ENCODE results near the gene SSNA1. TPM values are rescaled to one million over a fixed set of nuclear protein-coding genes. Genes with fewer than 3 reads are reported as not detected.
A peak's percentile ranks its signal among the peaks of the same experiment; 100 is the strongest.

Gene SSNA1
- total and polyA plus RNA-seq, 9 of the 15 experiments (the other 6 are each of a cell fraction or from before 2014, with no cell fraction given), result 1.9 to 130 (median 57.1) TPM

DNA sequence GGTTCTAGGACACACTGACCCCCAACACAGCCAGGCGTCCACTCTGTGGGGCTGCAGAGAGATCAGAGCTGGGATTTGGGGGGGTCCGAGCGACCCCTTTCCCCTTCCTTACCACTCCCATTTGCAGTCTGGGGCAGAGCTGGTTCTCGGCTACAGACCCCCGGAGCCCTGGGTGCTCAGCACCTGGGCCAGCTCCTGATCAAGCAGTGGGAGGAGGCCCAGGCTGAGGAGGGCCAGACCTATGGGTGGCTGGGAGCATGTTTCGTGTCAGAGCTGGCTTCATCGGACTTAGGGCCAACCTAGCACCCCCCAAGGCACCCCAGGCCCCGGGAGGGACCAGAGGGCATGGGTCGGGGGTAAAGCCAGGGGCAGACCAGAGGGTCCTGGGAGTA, 42.0 kb upstream of the SSNA1 start (continued):
- TF ChIP-seq REST (IDR thresholded peaks at IDR 0.05; ENCODE audit: borderline replicate concordance) (peak; percentile 78), REST (CRISPR knock-in tag; IDR thresholded peaks at IDR 0.05; ENCODE audit: low read depth) (no peak), ZNF23 (CRISPR knock-in tag; IDR thresholded peaks at IDR 0.05) (no peak), MIER1 (IDR thresholded peaks at IDR 0.05; ENCODE audit: low read depth) (peak; percentile 53; the same call in 1 of the 2 replicates), GATAD2B (IDR thresholded peaks at IDR 0.05; ENCODE audit: borderline replicate concordance) (no peak), PML (IDR thresholded peaks at IDR 0.05; ENCODE audit: low read length) (no peak), POLR2AphosphoS5 (IDR thresholded peaks at IDR 0.05; ENCODE audit: control insufficient read depth, insufficient read depth, low read depth, low read length) (no peak), RFX1 (IDR thresholded peaks at IDR 0.05) (no peak), TFAM (CRISPR knock-in tag; conservative IDR thresholded peaks at IDR 0.05) (no peak), ZNF384 (IDR thresholded peaks at IDR 0.05; ENCODE audit: low read depth, low read length) (no peak)
- TF ChIP-seq, protein P1, sequence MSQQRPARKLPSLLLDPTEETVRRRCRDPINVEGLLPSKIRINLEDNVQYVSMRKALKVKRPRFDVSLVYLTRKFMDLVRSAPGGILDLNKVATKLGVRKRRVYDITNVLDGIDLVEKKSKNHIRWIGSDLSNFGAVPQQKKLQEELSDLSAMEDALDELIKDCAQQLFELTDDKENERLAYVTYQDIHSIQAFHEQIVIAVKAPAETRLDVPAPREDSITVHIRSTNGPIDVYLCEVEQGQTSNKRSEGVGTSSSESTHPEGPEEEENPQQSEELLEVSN (IDR thresholded peaks at IDR 0.05; ENCODE audit: borderline replicate concordance in 1 of 2, extremely low read depth in 1 of 2, insufficient read depth in 1 of 2, insufficient read length in 1 of 2, low read depth in 1 of 2, low read length in 1 of 2, poor library complexity in 1 of 2, severe bottlenecking in 1 of 2), result no peak
- TF ChIP-seq, protein P2, sequence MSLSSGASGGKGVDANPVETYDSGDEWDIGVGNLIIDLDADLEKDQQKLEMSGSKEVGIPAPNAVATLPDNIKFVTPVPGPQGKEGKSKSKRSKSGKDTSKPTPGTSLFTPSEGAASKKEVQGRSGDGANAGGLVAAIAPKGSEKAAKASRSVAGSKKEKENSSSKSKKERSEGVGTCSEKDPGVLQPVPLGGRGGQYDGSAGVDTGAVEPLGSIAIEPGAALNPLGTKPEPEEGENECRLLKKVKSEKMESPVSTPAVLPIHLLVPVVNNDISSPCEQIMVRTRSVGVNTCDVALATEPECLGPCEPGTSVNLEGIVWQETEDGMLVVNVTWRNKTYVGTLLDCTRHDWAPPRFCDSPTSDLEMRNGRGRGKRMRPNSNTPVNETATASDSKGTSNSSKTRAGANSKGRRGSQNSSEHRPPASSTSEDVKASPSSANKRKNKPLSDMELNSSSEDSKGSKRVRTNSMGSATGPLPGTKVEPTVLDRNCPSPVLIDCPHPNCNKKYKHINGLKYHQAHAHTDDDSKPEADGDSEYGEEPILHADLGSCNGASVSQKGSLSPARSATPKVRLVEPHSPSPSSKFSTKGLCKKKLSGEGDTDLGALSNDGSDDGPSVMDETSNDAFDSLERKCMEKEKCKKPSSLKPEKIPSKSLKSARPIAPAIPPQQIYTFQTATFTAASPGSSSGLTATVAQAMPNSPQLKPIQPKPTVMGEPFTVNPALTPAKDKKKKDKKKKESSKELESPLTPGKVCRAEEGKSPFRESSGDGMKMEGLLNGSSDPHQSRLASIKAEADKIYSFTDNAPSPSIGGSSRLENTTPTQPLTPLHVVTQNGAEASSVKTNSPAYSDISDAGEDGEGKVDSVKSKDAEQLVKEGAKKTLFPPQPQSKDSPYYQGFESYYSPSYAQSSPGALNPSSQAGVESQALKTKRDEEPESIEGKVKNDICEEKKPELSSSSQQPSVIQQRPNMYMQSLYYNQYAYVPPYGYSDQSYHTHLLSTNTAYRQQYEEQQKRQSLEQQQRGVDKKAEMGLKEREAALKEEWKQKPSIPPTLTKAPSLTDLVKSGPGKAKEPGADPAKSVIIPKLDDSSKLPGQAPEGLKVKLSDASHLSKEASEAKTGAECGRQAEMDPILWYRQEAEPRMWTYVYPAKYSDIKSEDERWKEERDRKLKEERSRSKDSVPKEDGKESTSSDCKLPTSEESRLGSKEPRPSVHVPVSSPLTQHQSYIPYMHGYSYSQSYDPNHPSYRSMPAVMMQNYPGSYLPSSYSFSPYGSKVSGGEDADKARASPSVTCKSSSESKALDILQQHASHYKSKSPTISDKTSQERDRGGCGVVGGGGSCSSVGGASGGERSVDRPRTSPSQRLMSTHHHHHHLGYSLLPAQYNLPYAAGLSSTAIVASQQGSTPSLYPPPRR (CRISPR knock-in tag; IDR thresholded peaks at IDR 0.05; ENCODE audit: borderline replicate concordance), result no peak
